PC-3 (cell line): ENCODE results near the gene KLHL30.

Experiments
- EZH2 ChIP-seq: fragments of 300-600 bp; sonication (generic); IDR thresholded peaks from one replicate; pipeline ENCODE4 v1.6.1; 2017; ENCODE audit warnings: antibody characterized with exemption, mild to moderate bottlenecking, low read length; ENCODE audit not compliant: unreplicated experiment
- TF ChIP-seq, protein P1 (sequence below): fragments of 300-600 bp; sonication (generic); conservative IDR thresholded peaks from 2 replicates; pipeline ENCODE4 v1.5.1; 2017; ENCODE audit warnings: antibody characterized with exemption, low read depth, mild to moderate bottlenecking, low read length

DNA sequence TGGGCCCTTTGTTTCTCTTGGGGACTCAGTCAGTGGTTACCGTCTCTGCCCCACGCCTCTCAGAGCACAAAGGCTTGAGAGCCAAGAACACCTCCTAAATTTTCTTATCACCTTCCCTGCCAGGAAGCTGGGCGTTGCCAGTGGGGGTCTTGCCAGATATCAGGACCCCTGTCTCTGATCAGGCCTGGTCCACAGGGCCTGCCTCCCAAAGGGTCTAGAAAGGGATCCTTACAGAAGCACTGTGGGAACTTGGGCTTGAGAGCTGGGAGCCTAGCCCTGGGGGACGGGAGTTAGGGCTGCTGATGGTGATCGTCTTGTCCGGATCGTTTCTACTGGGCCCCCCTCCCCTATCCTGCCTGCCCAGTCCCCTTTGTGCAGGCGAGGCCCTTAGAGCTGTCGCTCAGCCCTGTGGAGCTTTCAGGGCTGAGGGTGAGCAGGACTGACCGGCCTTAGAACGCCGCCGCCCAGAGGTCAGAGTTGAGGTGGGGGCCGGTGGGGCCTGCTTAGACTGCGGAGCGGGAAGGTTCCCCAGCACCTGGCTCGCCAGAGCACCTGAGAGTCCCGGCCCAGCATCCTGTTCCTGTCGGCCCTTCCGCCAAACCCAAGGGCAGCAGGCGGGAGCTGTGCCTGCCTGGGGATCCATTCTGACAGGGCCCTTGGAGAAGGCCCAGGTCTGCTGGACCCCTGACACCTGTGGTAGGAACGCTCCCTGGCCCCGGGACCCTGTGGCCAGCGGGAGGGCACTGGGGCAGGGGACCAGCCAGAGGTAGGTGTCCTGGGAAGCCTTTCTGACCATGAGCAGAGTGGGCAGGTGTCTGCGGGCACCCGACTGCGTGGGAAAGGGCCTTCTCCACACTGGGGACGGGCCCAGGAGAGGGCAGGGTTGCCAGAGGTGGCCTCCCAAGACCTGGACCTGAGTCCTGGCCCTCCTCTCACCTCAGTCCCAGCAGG is 37.4 kb upstream of the KLHL30 start:
- TF ChIP-seq, protein P1, sequence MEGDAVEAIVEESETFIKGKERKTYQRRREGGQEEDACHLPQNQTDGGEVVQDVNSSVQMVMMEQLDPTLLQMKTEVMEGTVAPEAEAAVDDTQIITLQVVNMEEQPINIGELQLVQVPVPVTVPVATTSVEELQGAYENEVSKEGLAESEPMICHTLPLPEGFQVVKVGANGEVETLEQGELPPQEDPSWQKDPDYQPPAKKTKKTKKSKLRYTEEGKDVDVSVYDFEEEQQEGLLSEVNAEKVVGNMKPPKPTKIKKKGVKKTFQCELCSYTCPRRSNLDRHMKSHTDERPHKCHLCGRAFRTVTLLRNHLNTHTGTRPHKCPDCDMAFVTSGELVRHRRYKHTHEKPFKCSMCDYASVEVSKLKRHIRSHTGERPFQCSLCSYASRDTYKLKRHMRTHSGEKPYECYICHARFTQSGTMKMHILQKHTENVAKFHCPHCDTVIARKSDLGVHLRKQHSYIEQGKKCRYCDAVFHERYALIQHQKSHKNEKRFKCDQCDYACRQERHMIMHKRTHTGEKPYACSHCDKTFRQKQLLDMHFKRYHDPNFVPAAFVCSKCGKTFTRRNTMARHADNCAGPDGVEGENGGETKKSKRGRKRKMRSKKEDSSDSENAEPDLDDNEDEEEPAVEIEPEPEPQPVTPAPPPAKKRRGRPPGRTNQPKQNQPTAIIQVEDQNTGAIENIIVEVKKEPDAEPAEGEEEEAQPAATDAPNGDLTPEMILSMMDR = no peak
- TF ChIP-seq EZH2 = no peak
